ENCODE results near the gene SCNM1. TPM values are rescaled to one million over a fixed set of nuclear protein-coding genes. Genes with fewer than 3 reads are reported as not detected.
A peak's percentile ranks its signal among the peaks of the same experiment; 100 is the strongest.
"Not testable (repeated sequence)": the region's sequence is repeated elsewhere in the genome, so short reads cannot be mapped to it uniquely, and the experiment has no call there.

Gene SCNM1
- total RNA-seq, 1 donor = 38.0 TPM

DNA sequence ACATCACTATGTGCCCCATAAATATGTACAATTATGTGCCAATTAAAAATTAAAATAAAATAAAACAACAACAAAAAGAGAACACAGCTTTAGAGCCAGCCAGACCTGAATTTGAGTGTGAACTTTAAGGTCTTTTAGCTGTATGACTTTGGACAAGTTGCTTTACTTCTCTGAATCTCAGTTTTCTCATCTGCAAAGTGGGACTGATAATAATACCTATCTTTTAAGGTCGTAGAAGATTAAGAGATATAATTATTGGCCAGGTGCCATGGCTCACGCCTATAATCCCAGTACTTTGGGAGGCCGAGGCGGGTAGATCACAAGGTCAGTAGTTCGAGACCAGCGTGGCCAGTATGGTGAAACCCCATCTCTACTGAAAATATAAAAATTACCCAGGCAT lies 27.4 kb downstream of the SCNM1 start:
- TF ChIP-seq, protein P1, sequence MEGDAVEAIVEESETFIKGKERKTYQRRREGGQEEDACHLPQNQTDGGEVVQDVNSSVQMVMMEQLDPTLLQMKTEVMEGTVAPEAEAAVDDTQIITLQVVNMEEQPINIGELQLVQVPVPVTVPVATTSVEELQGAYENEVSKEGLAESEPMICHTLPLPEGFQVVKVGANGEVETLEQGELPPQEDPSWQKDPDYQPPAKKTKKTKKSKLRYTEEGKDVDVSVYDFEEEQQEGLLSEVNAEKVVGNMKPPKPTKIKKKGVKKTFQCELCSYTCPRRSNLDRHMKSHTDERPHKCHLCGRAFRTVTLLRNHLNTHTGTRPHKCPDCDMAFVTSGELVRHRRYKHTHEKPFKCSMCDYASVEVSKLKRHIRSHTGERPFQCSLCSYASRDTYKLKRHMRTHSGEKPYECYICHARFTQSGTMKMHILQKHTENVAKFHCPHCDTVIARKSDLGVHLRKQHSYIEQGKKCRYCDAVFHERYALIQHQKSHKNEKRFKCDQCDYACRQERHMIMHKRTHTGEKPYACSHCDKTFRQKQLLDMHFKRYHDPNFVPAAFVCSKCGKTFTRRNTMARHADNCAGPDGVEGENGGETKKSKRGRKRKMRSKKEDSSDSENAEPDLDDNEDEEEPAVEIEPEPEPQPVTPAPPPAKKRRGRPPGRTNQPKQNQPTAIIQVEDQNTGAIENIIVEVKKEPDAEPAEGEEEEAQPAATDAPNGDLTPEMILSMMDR (IDR thresholded peaks at IDR 0.05; ENCODE audit: insufficient read depth, low read length) = no peak
- no peak for DNase-seq (ENCODE audit: low read depth)
- no peak overlapping the region for H3K4me3 ChIP-seq (ENCODE audit: low read depth, low read length)

DNA sequence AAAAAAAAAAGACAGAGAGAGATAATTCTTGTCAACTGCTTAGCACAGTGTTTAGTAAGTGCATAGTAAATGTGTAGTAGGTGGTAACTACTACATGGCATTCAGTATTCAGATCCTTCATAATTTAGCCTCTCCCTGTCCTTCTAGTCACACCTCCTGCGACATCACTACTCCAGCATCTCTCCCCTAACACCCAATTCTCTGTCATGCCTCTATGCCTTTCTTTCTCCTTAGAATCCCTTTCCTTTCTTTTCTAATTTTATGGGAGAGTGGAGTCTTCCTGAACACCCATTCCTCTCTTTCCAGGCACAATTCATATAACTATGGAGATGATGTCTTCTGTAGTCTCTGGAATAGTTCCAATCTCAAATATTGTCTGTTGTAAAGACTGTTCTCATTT lies 27.9 kb downstream of the SCNM1 start:
- no peak for DNase-seq (ENCODE audit: low read depth)
- TF ChIP-seq, protein P1 (IDR thresholded peaks at IDR 0.05; ENCODE audit: insufficient read depth, low read length) = no peak
- H3K4me3 ChIP-seq (ENCODE audit: low read depth, low read length) = no peak overlapping the region

DNA sequence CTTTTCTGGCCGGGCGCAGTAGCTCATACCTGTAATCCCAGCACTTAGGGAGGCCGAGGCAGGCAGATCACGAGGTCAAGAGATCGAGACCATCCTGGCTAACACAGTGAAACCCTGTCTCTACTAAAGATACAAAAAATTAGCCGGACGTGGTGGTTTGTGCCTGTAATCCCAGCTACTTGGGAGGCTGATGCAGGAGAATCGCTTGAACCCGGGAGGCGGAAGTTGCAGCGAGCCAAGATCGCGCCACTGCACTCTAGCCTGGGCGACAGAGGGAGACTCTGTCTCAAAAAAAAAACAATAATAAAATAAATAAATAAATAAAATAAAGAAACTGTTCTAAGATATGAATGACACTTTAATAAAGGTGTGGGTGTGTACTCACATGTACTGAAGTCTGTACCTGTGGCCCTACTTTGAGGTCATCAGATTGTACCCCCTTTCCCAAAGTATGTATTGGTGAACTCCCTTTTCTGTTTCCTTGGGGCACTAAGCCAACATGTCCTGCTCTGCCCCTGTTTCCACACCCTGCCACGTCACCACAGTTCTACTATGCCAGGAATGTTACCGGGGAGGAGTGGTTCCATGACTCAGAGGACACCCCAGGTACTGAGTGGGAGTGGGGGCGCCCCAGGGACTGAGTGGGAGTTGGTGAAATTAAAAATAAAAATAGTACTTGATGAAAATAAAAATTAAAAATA lies 29.1 kb downstream of the SCNM1 start:
- DNase-seq (ENCODE audit: low read depth) = peak; percentile 91
- H3K4me3 ChIP-seq (ENCODE audit: low read depth, low read length) = not testable (repeated sequence)

DNA sequence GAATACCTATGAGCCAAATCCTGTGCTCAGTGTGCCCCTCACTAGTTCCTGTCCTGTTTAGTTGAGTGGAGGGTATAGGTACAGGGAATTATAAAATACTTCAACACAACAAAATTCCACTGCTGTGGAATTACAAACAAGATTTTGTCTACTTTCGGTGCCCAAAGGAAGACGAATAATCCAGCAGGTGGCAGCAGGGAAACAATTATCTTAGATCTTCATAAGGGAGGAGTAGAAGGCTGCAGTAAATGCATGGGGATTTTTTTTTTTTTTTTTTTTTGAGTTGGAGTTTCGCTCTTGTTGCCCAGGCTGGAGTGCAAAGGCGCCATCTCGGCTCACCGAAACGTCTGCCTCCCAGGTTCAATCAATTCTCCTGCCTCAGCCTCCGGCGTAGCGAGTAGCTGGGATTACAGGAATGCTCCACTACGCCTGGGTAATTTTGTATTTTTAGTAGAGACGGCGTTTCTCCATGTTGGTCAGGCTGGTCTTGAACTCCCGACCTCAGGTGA lies 30.4 kb downstream of the SCNM1 start:
- TF ChIP-seq, protein P1 (IDR thresholded peaks at IDR 0.05; ENCODE audit: insufficient read depth, low read length) = peak; percentile 67
- peak; percentile 93 for DNase-seq (ENCODE audit: low read depth)
- H3K4me3 ChIP-seq (ENCODE audit: low read depth, low read length) = no peak overlapping the region

DNA sequence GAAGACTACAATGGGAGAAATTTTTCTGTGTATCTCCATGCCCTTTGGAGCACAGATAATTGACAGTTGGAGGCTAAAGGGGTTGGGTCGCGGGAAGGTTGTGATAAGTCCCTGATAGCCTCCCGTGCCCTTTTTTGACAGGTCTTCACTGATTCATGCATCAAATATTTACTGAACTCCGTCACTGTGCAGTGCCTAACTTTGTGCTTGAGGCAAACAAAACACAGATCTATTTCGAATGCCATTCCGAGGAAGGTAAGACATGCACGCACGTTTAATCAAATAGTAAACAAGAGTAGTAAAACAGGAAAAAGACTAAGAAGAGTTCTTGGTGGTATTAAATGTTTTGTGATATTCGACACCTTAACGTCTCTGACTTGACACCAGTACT lies 31.9 kb downstream of the SCNM1 start:
- H3K4me3 ChIP-seq (ENCODE audit: low read depth, low read length) = peak overlapping the region; percentile 99
- TF ChIP-seq, protein P1 (IDR thresholded peaks at IDR 0.05; ENCODE audit: insufficient read depth, low read length) = no peak
- DNase-seq (ENCODE audit: low read depth) = no peak

DNA sequence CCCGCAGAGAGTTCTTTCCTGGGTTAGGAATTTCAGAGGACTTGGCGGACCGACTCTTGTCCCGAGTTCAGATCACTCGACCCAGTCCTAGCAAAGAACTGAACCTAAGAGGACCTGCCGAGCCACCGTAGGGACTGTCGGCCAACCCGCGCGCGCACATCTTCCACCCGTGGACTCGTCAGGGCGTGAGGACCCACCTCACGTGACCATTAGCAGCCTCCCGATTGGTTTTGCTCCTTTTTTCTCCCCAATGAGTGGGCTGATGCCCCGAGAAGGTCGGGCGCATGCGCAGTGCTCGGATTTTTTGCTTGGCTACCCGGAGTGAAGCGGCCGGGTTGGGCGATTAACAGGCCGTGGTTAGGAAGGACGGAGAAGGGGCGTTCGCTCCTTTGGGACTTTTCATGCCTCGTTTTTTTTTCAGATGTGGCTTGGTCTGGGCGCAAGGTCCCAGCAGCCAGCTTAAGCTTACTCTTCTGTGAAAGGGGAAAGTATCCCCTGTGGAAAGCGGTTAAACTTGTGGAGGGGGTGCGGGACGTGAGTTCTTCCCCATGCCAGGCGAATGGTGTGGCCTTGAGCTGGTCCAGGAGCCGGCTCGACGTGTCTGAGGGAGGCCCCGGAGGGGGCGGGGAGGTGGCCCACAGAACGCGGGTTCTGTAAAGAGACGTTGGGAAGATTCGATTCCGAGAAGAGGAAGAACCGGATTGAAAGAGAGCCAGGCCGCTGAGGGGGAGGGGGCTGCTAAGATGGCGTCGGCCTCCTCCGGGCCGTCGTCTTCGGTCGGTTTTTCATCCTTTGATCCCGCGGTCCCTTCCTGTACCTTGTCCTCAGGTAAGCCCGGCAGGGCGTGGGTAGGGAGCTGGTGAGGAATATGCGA lies 32.5 kb downstream of the SCNM1 start, which contains the start of gene PIP5K1A:
Gene PIP5K1A, plus strand, starts transcription at position 299 of the 874 bp plus-strand sequence. Its CDS starts 445 bp downstream, at position 744.
- peak; percentile 99 for DNase-seq (ENCODE audit: low read depth)
- TF ChIP-seq, protein P1 (IDR thresholded peaks at IDR 0.05; ENCODE audit: insufficient read depth, low read length) = no peak
- H3K4me3 ChIP-seq (ENCODE audit: low read depth, low read length) = peak within 1 kb of the TSS; percentile 99

Measured in fibroblast of the aortic adventitia (primary cell).